GM12874 (cell line): Measurements from ENCODE around the gene TIFAB.
A peak's percentile ranks its signal among the peaks of the same experiment; 100 is the strongest.

Experiments
- TF ChIP-seq, protein P1 (sequence below): IDR thresholded peaks from 2 replicates; pipeline ENCODE4 v1.5.1; 2011; ENCODE audit warnings: low read depth, mild to moderate bottlenecking, control low read depth, low read length, moderate library complexity; ENCODE audit not compliant: insufficient read depth

TIFAB gene

GRCh38 chr5:135461481-135462151, 9.5 kb upstream of the TIFAB start:
- TF ChIP-seq, protein P1, sequence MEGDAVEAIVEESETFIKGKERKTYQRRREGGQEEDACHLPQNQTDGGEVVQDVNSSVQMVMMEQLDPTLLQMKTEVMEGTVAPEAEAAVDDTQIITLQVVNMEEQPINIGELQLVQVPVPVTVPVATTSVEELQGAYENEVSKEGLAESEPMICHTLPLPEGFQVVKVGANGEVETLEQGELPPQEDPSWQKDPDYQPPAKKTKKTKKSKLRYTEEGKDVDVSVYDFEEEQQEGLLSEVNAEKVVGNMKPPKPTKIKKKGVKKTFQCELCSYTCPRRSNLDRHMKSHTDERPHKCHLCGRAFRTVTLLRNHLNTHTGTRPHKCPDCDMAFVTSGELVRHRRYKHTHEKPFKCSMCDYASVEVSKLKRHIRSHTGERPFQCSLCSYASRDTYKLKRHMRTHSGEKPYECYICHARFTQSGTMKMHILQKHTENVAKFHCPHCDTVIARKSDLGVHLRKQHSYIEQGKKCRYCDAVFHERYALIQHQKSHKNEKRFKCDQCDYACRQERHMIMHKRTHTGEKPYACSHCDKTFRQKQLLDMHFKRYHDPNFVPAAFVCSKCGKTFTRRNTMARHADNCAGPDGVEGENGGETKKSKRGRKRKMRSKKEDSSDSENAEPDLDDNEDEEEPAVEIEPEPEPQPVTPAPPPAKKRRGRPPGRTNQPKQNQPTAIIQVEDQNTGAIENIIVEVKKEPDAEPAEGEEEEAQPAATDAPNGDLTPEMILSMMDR: no peak

- TF ChIP-seq, protein P1: no peak
Measured at GRCh38 chr5:135460246-135461033, 8.3 kb upstream of the TIFAB start.

- TF ChIP-seq, protein P1: no peak
Measured at GRCh38 chr5:135458921-135459331, 6.8 kb upstream of the TIFAB start.

DNA sequence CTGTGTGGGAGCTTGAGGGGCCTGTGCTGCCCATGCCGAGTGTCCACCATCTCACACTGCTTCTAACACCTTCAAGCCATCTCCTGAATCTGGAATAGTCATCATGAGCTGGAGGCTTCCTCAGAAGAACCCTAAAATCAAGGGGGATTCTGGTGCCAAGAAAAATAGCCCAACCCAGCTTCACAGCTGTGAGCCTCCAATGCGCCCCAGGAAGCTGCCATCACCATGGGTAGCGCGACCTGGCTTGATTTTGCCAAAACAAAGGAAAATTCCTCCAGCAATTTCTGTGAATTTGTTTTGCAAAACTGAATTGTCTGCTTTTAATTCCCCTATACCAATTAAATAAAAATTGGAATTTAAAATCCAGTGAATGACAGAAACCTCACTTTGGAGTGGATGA, 6.2 kb upstream of the TIFAB start:
- TF ChIP-seq, protein P1: no peak

DNA sequence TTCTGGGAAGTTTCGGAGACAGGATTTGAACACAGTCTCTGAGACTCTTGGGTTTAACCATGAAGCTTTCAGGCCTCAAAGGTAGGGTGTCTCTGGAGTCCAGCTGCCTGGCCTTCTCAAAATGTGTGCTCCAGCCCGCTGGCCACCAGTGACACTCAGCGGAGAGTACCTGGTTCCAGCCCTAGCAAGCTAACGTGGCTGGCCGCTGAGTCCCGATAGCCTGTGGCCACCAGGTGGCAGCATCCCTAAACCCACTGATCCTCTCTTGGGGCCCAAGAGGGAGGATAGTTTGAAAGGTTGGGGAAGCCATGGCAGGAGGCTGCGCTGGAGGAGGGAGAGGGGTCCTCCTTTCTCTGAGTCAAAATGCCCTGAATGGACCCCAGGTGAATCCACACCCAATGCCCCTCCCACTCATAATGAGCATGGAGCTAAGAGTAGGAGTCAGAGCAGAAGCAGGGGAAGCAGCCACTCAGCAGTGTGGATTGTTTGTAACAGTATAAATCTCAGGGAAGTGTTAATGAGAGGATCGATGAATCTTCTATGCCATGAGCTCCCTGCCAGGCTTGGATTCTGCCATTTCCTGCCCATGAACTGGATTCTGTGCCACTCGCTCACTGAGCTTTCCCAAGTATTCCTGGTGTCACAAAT, 5.4 kb upstream of the TIFAB start:
- TF ChIP-seq, protein P1: peak; percentile 93

GRCh38 chr5:135456238-135457099, 4.3 kb upstream of the TIFAB start:
- TF ChIP-seq, protein P1: no peak
